Stimulated activated CD4-positive, alpha-beta T cell treated with anti-CD3 and anti-CD28 coated beads, Interleukin-12 subunit alpha, Interleukin-12 subunit beta, amount 100 ng/mL, for 4 hours (primary cell): ENCODE data around the gene KCNG3.

Source experiments
- DNase-seq: peaks from one replicate; pipeline ENCODE4 v3.0.0-alpha.2; 2020

KCNG3 gene, protein sequence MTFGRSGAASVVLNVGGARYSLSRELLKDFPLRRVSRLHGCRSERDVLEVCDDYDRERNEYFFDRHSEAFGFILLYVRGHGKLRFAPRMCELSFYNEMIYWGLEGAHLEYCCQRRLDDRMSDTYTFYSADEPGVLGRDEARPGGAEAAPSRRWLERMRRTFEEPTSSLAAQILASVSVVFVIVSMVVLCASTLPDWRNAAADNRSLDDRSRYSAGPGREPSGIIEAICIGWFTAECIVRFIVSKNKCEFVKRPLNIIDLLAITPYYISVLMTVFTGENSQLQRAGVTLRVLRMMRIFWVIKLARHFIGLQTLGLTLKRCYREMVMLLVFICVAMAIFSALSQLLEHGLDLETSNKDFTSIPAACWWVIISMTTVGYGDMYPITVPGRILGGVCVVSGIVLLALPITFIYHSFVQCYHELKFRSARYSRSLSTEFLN

DNA sequence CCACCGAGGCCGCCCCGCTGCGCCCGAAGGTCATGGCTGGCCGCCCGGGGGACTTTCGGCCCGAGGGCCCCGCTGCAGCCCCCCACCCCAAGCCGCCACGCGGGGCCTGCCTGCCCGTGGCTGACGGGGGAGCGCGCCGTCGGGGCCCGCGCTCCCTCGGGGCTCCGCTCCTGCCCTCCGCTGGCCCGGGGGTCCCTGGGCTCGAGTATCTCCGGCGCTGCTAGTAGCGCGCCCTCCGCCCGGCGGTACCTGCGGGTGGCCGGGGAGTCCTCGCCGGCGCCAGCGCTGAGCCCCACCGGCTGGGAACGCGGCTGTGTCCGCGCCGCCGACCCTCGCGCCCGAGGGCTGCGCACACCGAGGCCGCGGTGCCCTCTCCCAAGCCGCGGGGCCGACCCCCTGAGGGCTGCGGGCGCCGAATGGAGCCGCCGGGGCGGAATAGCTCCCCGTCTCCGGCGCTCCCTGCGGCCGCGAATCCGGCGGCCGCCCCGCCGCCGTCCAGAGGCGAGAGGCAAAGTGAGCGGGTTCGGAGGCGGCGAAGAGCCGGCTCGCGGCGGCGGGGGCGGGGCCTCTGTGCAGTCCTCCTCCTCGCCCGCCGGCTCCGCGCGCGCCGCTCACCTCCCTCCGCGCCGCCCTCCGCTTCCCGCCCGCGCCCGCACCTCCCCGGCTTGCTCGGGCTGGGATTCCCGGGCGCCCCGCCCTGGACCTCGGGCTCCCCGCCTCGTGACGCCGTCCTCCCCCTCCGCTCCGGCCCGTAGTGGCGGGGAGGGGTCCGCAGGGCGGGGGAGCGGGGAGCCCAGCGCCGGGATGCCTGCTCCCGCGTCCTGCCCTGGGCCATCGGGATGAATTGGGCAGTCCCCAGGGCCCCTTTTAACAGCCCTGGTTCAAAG lies at the start of gene KCNG3:
KCNG3 (minus strand) TSS at position 515 of the 887 bp plus-strand sequence; CDS start at position 34, 481 bp downstream.
- peak; percentile 71 for DNase-seq

DNA sequence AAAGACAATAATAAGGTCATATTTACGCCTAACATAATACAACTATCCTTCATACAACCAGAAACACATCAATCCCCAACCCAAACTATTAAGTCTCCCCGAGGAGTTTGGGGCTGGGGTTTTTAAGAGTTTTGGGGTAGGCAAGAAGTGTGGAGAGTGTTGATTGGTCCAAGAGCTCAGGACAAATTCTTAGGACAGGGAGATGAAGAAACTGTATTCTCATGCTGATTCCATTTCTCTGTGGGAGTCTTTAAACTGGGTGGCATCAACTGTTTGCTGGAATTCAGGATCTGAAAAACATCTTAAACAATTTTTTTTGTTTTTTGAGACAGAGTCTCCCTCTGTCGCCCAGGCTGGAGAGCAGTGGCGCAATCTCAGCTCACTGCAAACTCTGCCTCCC lies 49.1 kb upstream of the KCNG3 start:
- DNase-seq, result no peak

DNA sequence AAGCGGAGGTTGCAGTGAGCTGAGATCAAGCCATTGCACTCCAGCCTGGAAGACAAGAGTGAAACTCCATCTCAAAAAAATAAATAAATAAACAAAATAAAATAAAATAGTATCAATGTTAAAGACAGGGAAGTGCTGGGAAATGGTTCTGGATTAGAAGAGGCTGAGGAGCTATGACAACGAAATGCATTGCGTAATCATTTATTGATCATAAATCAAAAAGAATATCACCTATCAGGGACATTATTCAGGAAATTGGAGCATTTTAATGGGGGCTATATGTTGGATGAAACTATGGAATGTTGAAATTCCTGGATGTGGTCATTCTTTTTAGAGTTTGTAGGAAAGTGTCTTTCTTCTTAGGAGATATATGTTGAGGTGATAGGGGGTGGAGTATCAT lies 43.7 kb upstream of the KCNG3 start:
- no peak for DNase-seq

DNA sequence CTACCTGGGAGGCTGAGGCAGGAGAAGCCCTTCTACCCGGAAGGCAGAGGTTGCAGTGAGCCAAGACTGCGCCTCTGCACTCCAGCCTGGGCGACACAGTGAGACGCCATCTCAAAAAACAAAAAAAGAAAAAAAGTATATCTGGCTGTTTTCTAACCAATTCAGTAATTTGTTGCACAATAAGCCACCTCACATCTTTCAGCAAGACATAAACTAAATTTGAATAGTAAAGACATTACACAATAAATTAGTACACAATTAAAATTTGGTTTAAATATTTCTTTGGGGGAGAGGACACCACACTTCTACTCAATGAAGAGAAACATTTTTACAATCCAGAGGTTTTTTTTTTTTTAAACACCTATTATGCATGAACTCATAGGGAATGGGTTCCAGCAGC lies 38.6 kb upstream of the KCNG3 start:
- DNase-seq, result no peak

DNA sequence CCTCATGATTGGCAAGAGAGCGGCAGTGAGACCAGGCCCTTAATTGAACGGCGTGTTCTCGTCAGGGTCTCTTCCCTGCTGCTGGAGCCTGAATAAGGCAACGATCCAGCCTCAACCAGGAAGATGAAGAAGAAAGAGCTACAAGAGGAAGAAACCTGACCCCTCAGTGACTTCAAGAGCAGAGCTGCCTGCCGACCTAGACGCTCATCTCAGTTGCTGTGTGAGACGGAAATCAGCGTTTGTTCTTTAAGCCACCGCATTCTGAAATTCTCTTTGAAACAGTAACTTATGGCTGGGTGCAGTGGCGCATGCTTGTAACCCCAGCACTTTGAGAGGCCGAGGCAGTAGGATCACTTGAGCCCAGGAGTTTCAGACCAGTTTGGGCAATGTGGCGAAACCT lies 29.6 kb upstream of the KCNG3 start:
- DNase-seq, result no peak

DNA sequence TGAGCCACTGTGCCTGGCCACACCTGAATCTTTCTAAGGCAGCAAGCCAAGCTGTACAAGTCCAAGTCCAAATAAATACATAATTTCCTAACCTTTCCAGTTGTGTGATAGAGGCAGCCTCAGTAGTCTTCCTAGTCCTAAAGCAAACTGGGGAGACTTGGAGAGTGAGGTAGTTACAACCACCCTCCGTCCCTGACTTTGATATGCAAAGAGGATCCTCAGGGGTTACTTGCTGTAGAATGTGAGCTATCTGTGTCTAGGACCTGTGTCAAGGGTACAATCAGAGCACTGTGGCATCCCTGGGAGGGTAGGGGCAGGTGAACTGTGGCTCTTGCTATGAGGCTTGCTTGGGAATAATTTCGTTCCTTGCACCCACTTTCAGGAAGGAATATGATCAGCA lies 28.3 kb upstream of the KCNG3 start:
- DNase-seq, result no peak

DNA sequence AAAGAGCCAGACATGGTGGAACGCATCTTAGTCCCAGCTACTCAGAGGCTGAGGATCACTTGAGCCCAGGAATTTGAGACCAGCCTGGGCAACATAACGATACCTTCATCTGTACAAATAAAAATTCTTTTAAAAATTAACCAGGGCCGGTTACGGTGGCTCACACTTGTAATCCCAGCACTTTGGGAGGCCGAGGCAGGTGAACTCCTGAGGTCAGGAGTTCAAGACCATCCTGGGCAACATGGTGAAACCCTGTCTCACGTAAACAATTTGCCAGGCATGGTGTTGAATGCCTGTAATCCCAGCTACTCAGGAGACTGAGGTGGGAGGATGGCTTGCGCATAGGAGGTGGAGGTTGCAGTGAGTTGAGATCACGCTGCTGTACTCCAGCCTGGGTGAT lies 25.8 kb upstream of the KCNG3 start:
- DNase-seq, result no peak

DNA sequence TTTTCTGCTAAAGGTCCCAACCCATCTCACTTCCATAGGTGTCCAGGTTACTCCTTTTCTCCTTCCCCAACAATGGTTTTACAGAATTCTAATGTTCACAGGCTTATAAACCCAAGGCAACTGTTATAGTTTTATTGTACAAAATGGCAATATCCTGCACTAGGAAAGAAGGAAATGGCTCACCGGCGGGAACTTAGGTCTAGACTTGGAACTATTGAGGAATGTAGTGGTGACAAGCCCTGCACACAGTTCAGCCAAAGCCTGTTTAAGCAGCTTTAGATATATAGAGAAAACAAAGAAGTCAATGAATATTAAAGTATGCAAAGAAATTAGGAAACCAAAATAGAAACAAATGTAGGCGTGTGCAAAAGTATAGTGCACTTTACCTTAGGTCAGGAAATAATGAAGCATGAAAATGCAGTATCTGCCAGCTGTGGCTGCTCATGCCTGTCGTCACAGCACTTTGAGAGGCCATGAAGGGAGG lies 22.7 kb upstream of the KCNG3 start:
- DNase-seq, result no peak

DNA sequence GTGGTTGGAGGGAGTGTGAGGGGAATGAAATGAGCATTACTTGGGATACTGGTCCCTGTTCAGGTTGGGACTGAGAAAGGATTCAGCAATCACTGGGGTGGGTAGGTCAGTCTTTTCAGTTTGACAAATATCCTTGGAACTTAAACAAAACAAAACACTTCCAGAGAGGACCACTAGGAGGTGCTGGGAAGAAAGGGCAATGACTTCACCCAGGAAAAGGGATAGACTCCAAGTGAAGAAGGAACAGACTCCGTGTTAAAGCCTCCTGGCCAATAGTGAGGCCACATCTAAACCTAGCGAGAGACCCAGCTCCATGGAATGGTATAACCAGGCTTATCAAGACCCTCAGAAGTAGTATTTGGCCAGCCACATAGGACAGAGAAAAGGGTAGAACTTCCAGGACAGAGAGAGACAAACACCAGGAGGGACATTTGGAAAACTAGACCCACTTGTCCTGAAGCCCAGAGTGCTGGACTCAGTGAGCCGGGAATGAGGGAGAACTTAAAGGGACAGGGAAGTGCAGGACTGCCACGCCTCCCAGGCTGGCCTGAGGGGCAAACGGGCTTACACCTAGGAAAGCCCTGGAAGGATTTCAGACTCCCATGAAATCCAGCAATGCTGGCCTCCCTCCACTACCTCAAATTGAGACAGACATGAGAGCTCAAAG lies 19.6 kb upstream of the KCNG3 start:
- DNase-seq, result no peak

DNA sequence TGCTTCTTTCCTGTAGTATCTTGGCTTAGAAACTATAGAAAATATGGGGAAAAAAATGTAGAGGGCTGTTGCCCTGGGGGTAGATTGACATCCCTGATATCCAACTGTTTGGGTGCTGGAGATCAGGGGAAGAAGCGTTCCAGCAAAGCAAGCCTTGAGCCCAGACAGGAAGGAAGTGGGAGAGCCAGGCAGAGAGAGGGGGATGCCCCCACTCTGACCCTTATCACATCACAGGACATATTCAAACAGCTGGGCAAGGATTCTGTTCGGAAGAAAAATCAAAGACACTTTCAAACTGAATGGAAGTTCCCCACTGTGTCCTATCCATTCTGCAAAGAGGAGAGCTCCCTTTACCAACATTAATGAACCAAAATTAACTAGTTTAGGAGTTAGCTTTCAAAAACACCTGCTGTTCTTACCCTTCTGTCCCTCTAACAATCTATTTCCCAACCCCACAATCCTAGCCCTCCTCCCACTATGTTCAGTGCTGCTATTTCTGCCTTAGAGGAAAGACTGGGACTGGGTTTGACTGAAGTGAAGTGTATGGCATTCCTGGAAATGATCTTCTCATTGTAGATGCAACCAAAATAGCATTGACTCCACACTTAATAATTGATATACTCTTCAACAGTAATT lies 16.9 kb upstream of the KCNG3 start:
- DNase-seq, result no peak

DNA sequence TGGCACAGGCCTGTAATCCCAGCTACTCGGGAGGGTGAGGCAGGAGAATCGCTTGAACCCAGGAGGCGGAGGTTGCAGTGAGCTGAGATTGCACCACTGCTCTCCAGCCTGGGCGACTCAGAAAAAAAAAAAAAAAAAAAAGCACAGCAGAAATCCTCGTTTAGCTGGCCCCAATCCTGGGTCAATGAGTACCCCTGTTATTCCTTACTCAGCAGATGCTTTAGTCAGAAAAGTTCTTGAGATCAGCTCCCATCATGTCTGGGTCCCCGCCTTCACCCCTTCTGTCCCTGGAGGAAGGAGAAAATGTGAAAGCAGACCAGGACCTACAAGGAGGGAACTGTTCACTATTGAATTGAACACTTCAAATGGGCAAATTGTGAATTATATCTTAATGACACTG lies 16.4 kb upstream of the KCNG3 start:
- no peak for DNase-seq

DNA sequence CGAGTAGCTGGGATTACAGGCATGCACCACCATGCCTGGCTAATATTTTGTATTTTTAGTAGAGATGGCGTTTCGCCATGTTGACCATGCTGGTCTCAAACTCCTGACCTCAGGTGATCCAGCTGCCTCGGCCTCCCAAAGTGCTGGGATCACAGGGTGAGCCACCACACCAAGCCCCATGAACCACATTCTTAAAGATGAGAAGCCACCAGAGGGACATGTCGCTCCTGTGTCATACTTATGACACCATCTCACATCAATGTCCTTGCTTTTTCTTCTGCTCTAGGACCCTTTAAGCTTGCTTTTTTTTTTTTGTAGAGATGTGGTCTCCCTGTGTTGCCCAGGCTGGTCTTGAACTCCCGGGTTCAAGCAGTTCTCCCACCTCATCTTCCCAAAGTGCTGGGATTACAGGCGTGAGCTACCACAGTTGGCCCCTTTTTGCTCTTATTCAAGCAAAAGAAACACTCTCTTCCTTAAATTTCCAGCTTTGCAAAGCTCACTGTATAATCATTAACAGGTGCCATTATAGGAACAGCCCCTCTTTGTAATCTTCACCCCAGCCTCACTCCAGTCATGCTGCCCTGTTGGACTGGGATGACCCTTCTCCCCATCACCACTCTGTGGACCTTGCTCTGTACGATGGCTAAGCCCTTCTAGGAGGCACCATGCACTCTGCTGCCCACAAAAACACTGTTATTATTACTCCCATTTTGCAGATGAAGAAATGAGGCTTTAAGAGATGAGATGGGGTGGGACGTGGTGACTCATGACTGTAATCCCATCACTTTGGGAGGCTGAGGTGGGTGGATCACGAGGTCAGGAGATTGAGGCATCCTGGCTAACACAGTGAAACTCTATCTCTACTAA lies 10.8 kb upstream of the KCNG3 start:
- DNase-seq, result no peak

DNA sequence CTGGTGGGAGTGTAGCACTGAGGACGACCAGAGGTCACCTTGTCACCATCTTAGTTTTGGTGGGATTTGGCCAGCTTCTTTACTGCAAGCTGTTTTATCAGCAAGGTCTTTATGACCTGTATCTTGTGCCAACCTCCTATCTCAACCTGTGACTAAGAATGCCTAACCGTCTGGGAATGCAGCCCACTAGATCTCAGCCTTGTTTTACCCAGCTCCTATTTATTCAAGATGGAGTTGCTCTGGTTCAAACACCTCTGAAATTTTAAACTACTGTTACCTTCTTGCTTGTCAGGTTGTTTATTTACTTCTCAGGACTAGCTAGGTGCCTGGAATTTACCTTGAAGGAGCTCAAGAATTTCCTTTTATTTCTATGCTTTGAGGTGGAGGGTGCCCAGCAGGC lies 9.5 kb upstream of the KCNG3 start:
- no peak for DNase-seq

DNA sequence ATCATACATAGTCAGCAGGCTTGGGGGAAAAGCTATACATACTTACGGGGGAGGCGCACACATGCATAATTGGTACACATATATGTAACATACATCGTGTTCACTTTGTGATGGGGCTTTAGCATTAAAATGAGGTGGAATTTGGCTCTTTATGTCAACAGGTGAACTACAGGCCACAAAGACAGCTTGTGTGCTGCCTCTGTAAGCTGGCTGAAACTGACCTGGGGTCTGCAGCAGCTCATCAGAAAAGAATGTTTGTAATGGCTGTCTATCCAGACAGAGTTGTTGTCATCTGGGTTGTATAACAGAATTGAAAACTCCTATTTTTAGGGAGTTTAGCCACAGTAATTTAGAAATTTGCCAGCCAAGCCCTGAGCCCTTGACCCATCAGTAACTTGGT lies 4.7 kb upstream of the KCNG3 start:
- no peak for DNase-seq

DNA sequence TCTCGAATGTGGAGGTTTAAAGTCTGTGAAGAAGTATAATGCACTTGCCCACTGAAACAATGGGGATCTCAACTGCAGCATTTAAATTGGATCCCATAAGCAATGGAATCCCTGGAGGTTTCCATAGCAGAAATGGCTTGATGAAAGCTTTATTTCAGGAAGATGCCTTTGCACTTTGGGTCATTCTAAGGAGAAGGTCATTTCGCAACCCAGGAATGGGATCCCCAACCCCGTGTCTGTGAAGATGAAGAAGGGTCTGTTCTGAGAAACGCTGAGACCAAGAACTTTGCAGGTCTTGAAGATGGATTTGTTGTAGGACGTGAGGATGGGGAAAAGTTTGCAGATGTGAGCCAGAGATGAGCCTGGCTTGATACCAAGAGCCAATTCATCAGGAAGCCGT lies 1.8 kb upstream of the KCNG3 start:
- no peak for DNase-seq

DNA sequence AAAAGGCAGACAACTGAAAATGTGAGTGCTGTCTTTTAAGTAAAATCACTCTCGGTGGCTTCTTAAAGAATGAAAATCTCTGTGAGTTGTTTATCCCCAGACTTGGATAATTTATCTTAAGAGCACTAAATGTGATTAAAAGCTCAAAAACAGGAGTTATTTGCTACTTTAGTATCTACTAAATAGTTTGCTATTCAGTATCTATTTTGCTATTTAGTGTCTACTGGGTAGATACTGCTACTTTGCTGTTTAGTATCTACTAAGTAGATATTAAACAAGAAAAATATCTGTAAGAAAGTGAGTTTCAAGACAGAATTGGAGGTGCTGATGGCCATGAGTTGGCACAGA lies 1.4 kb upstream of the KCNG3 start:
- DNase-seq, result no peak

DNA sequence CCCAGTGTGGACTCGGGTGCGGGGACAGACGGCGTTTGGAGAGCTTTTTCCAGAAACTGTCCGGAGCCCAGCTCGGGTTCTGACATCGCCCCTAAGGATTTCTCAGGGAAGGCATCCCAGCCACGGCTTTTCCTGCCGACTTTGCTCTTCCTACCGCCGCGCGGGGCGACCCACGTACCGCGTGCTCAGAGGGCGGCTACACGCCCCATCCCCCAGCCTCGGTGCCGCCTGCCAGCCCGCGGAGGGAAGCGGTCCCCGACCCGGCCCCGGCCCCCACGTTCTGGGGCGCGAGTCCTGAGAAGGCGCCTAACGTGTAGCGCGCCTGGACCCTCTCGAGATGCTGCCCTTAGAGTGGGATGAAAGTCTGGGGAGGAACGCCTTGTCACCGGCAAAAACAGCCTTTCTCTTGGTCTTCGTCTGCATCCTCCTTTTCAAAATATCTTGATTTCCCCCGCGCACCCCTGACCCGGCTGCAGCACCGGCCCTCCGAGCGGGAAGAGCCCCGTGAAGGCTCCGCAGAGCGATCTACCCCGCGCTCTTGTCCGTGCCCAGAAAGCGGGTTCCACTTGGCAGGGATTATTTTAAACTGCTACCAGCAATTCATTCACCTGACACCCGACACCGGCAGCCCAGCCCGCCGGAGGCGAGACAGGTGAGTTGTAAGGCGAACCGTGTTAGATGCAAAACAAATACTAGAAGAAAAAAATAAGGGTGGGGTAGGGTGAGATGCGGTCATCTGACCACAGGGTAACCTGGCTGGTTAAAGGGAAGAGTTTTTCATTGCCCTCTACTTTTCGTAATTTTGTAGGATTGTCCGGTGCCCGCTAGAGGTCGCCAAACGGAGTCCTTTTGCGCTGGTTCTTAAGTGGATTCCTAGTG lies 812 bp upstream of the KCNG3 start:
- DNase-seq, result peak; percentile 73

DNA sequence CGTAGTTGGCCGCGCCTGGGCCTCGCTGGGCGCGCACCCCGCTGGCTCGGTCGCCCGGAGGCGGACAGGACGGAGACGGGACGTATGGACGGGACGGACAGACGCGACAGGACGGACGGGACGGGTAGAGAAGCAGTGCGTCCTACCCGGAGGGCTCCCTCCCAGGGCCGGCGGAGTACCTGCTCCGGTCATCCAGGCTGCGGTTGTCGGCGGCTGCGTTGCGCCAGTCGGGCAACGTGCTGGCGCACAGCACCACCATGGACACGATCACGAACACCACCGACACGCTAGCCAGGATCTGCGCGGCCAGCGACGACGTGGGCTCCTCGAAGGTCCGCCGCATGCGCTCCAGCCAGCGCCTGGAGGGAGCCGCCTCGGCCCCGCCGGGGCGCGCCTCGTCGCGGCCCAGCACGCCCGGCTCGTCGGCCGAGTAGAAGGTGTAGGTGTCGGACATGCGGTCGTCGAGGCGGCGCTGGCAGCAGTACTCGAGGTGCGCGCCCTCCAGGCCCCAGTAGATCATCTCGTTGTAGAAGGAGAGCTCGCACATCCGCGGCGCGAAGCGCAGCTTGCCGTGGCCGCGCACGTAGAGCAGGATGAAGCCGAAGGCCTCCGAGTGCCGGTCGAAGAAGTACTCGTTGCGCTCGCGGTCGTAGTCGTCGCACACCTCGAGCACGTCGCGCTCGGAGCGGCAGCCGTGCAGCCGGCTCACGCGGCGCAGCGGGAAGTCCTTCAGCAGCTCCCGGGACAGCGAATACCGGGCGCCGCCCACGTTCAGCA lies 903 bp downstream of the KCNG3 start:
- peak; percentile 16 for DNase-seq

DNA sequence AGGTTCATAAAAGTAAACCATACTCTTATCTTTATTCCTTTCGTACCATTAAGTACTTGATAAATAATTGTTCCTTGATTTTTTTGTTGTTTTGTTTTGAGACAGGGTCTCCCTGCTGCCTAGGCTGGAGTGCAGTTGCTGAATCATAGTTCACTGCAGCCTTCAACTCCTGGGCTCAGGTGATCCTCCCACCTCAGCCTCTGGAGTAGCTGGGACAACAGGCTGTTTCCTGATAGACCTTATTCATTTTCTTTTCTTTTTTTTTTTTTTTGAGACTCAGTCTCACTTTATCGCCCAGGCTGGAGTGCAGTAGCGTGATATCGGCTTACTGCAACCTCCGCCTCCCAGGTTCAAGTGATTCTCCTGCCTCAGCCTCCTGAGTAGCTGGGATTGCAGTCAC lies 5.5 kb downstream of the KCNG3 start:
- no peak for DNase-seq
